HEK293 (cell line): ENCODE results near the gene DNAH12.

ENCODE experiments used
- CTCF ChIP-seq: fragments of 450-650 bp; formaldehyde crosslinking; IDR thresholded peaks from 2 replicates; pipeline ENCODE4 v1.5.1; 2016; ENCODE audit warnings: missing biosample characterization, missing genetic modification characterization
- KLF17 ChIP-seq: fragments of 450-650 bp; formaldehyde crosslinking; IDR thresholded peaks from 2 replicates; pipeline ENCODE4 v1.5.1; 2016; ENCODE audit warnings: missing biosample characterization, missing genetic modification characterization
- PBX3 ChIP-seq: sonication (generic); formaldehyde crosslinking; IDR thresholded peaks from 2 replicates; pipeline ENCODE4 v1.8.1; 2022; ENCODE audit warnings: mild to moderate bottlenecking, moderate library complexity, missing genetic modification reagents
- ZNF121 ChIP-seq: fragments of 450-650 bp; formaldehyde crosslinking; IDR thresholded peaks from 2 replicates; pipeline ENCODE4 v1.5.1; 2016; ENCODE audit warnings: missing biosample characterization, missing genetic modification characterization
- ZNF202 ChIP-seq: fragments of 450-650 bp; formaldehyde crosslinking; IDR thresholded peaks from 2 replicates; pipeline ENCODE4 v1.5.1; 2016; ENCODE audit warnings: missing biosample characterization, missing genetic modification characterization, borderline replicate concordance
- ZNF449 ChIP-seq: fragments of 450-650 bp; formaldehyde crosslinking; IDR thresholded peaks from 2 replicates; pipeline ENCODE4 v1.5.1; 2017; ENCODE audit warnings: missing biosample characterization, mild to moderate bottlenecking, missing genetic modification characterization, moderate library complexity
- ZNF777 ChIP-seq: fragments of 450-650 bp; formaldehyde crosslinking; IDR thresholded peaks from 2 replicates; pipeline ENCODE4 v1.5.1; 2017; ENCODE audit warnings: missing biosample characterization, missing genetic modification characterization, borderline replicate concordance

GRCh38 chr3:57434041-57434440, 110.1 kb downstream of the DNAH12 start:
- no peak for TF ChIP-seq ZNF449 (tag by site-specific recombination)
- no peak for TF ChIP-seq ZNF777 (tag by site-specific recombination)
- TF ChIP-seq KLF17 (tag by site-specific recombination): no peak
- no peak for TF ChIP-seq ZNF202 (tag by site-specific recombination)
- TF ChIP-seq PBX3 (CRISPR knock-in tag): no peak
- TF ChIP-seq CTCF (tag by site-specific recombination): no peak
- TF ChIP-seq ZNF121 (tag by site-specific recombination): no peak
